ENCODE data around the gene ST14.

ST14 gene

GRCh38 chr11:130156108-130157022 lies 3.2 kb upstream of the ST14 start:
- no peak for DNase-seq (ENCODE audit: low read depth)
- no peak overlapping the region for H3K4me3 ChIP-seq (ENCODE audit: low read depth, low read length)

DNA sequence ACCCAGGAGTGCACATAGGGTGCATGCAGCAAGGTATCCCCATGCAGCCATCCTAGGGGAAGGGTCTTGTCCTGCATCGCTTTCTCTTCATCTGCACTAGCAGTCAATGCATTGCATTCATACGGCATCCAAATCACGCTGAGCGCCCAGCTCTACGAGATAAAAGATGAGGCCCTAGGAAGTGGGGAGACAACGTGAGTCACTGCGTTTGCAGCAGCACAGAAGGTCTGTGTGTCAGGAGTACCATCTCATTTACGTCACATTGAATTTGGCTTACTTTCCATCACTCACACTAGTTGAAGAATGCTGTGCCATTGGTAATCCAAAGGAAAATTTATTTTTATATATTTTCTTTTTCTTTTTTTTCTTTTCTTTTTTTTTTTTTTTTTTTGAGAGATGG lies 2.5 kb upstream of the ST14 start:
- no peak overlapping the region for H3K4me3 ChIP-seq (ENCODE audit: low read depth, low read length)
- DNase-seq (ENCODE audit: low read depth) = no peak
- TF ChIP-seq CTCF (IDR thresholded peaks at IDR 0.05; ENCODE audit: control insufficient read depth, extremely low read depth, insufficient read depth) = no peak

More at GRCh38 chr11:130156108-130157022, 3.2 kb upstream of the ST14 start:
- TF ChIP-seq CTCF (IDR thresholded peaks at IDR 0.05; ENCODE audit: control insufficient read depth, extremely low read depth, insufficient read depth) = no peak

GRCh38 chr11:130157840-130158239 lies 1.7 kb upstream of the ST14 start:
- no peak overlapping the region for H3K4me3 ChIP-seq (ENCODE audit: low read depth, low read length)
- DNase-seq (ENCODE audit: low read depth) = no peak
- TF ChIP-seq CTCF (IDR thresholded peaks at IDR 0.05; ENCODE audit: control insufficient read depth, extremely low read depth, insufficient read depth) = no peak

GRCh38 chr11:130159139-130159538 lies 443 bp upstream of the ST14 start:
- H3K4me3 ChIP-seq (ENCODE audit: low read depth, low read length) = peak overlapping the region; percentile 91
- TF ChIP-seq CTCF (IDR thresholded peaks at IDR 0.05; ENCODE audit: control insufficient read depth, extremely low read depth, insufficient read depth) = no peak

GRCh38 chr11:130160498-130161155 lies 1.0 kb downstream of the ST14 start:
- H3K4me3 ChIP-seq (ENCODE audit: low read depth, low read length) = peak overlapping the region; percentile 91
- no peak for DNase-seq (ENCODE audit: low read depth)
- TF ChIP-seq CTCF (IDR thresholded peaks at IDR 0.05; ENCODE audit: control insufficient read depth, extremely low read depth, insufficient read depth) = no peak

More at GRCh38 chr11:130159139-130159538, 443 bp upstream of the ST14 start:
- no peak for DNase-seq (ENCODE audit: low read depth)

- DNase-seq (ENCODE audit: low read depth) = no peak
- TF ChIP-seq CTCF (IDR thresholded peaks at IDR 0.05; ENCODE audit: control insufficient read depth, extremely low read depth, insufficient read depth) = no peak
Measured at GRCh38 chr11:130161441-130162145, 2.0 kb downstream of the ST14 start.

More at GRCh38 chr11:130161441-130162145, 2.0 kb downstream of the ST14 start:
- H3K4me3 ChIP-seq (ENCODE audit: low read depth, low read length) = peak overlapping the region; percentile 91
